ENCODE results near the gene MBNL2. TPM values are rescaled to one million over a fixed set of nuclear protein-coding genes. Genes with fewer than 3 reads are reported as not detected.

MBNL2 gene
- total RNA-seq, 2 donors from 2014 or later = 59.6 to 67.7 TPM

DNA sequence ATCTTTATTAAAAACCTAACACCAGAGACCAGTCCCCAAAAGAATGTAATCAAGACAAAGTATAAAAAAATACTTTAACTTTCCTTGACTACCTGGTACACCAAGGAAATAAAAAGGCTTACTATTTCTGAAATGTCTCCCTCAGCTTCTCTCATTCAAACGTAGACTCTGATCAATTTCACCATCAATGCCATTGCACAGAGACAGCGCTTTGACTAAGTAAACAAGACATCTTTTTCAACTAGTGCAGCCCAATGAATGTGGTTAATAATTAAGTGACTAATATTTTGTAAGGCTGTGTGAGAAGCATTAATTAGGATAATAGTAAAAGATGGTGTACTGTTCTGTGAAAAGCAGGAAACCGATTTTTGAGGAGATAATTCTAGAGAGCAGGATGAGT lies 204.6 kb downstream of the MBNL2 start:
- no peaks in the 10 kb centered on the region for H3K36me3 ChIP-seq
- ATAC-seq (ENCODE audit: insufficient number of reproducible peaks, low FRiP score, low read depth) (no peak), DNase-seq (ENCODE audit: low spot score) (no peak)
- TF ChIP-seq CTCF (IDR thresholded peaks at IDR 0.05) = no peak
- H3K27ac ChIP-seq = no peak overlapping the region
- H3K4me1 ChIP-seq (ENCODE audit: control insufficient read depth in 1 of 2, low read depth in 2 of 2) = peaks cover 12 to 25% of the 10 kb centered on the region in 2 donors
- H3K4me3 ChIP-seq = no peak overlapping the region
- no peaks in the 10 kb centered on the region for H3K27me3 ChIP-seq (replicated peaks; ENCODE audit: insufficient read depth)
- no peaks in the 10 kb centered on the region for H3K9me3 ChIP-seq

DNA sequence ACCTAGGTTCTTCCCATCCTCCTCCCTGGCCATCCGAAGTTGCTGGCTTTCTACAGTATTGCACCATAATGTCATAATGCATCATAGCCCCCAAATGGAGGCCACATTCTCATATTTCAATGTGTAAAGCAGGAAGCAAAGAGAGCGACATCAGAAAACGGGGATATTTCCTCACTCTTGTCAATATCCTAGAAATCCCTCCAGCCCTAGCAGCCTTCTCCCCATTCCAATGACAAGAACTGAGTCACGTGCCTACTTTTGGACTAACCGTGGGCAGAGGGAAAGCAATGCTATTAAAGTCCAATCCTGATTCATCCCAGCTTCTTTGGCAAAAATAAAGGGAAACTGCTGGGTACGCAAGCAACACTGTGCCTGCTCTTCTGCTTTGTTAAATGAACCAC lies 207.5 kb downstream of the MBNL2 start:
- no peak for DNase-seq (ENCODE audit: low spot score)
- Histone ChIP-seq H3K9me3 (no peaks in the 10 kb centered on the region), H3K4me3 (peak overlapping the region; percentile 5), H3K36me3 (no peaks in the 10 kb centered on the region), H3K4me1 (ENCODE audit: control insufficient read depth in 1 of 2, low read depth in 2 of 2) (peaks cover 0 to 5% of the 10 kb centered on the region in 2 donors), H3K27me3 (replicated peaks; ENCODE audit: insufficient read depth) (no peaks in the 10 kb centered on the region), H3K27ac (no peak overlapping the region)
- no peak for ATAC-seq (ENCODE audit: insufficient number of reproducible peaks, low FRiP score, low read depth)
- TF ChIP-seq CTCF (IDR thresholded peaks at IDR 0.05) = no peak

- TF ChIP-seq CTCF (IDR thresholded peaks at IDR 0.05) = no peak
- H3K4me1 ChIP-seq (ENCODE audit: control insufficient read depth in 1 of 2, low read depth in 2 of 2) = peaks cover 0 to 5% of the 10 kb centered on the region in 2 donors
- no peak for DNase-seq (ENCODE audit: low spot score)
- no peak overlapping the region for H3K4me3 ChIP-seq
- no peaks in the 10 kb centered on the region for H3K27me3 ChIP-seq (replicated peaks; ENCODE audit: insufficient read depth)
- H3K36me3 ChIP-seq = no peaks in the 10 kb centered on the region
- no peak overlapping the region for H3K27ac ChIP-seq
- no peaks in the 10 kb centered on the region for H3K9me3 ChIP-seq
- no peak for ATAC-seq (ENCODE audit: insufficient number of reproducible peaks, low FRiP score, low read depth)
Observed at GRCh38 chr13:97430296-97430695, 208.2 kb downstream of the MBNL2 start.

GRCh38 chr13:97431171-97431764 lies 209.1 kb downstream of the MBNL2 start:
- H3K4me1 ChIP-seq (ENCODE audit: control insufficient read depth in 1 of 2, low read depth in 2 of 2) = peaks cover 4 to 12% of the 10 kb centered on the region in 2 donors
- no peaks in the 10 kb centered on the region for H3K9me3 ChIP-seq
- no peaks in the 10 kb centered on the region for H3K27me3 ChIP-seq (replicated peaks; ENCODE audit: insufficient read depth)
- no peak overlapping the region for H3K27ac ChIP-seq
- ATAC-seq (ENCODE audit: insufficient number of reproducible peaks, low FRiP score, low read depth) (no peak), DNase-seq (ENCODE audit: low spot score) (no peak)
- no peak overlapping the region for H3K4me3 ChIP-seq
- TF ChIP-seq CTCF (IDR thresholded peaks at IDR 0.05) = no peak
- no peaks in the 10 kb centered on the region for H3K36me3 ChIP-seq

GRCh38 chr13:97432232-97432916 lies 210.2 kb downstream of the MBNL2 start:
- no peaks in the 10 kb centered on the region for H3K36me3 ChIP-seq
- no peak for ATAC-seq (ENCODE audit: insufficient number of reproducible peaks, low FRiP score, low read depth)

More at GRCh38 chr13:97432232-97432916, 210.2 kb downstream of the MBNL2 start:
- no peaks in the 10 kb centered on the region for H3K27me3 ChIP-seq (replicated peaks; ENCODE audit: insufficient read depth)
- TF ChIP-seq CTCF (IDR thresholded peaks at IDR 0.05) = no peak
- H3K4me3 ChIP-seq = peak overlapping the region; percentile 91
- DNase-seq (ENCODE audit: low spot score) = no peak
- peaks cover 13 to 20% of the 10 kb centered on the region in 2 donors for H3K4me1 ChIP-seq (ENCODE audit: control insufficient read depth in 1 of 2, low read depth in 2 of 2)
- no peaks in the 10 kb centered on the region for H3K9me3 ChIP-seq
- peak overlapping the region; percentile 63 to 75 for H3K27ac ChIP-seq
